ENCODE measurements around the gene APOC1. TPM values are rescaled to one million over a fixed set of nuclear protein-coding genes. Genes with fewer than 3 reads are reported as not detected.

The APOC1 gene
- total and polyA plus RNA-seq, 4 donors = 14.0 to 1,030 (median 217) TPM

- ATAC-seq (ENCODE audit: insufficient read depth, low FRiP score) (no peak), DNase-seq (no peak)
- Histone ChIP-seq H3K9ac (ENCODE audit: insufficient read depth in 1 of 2, low read length in 2 of 2) (no peak overlapping the region), H3K27me3 (ENCODE audit: control insufficient read depth in 3 of 3, insufficient read depth in 3 of 3, low read length in 2 of 3) (no peaks in the 10 kb centered on the region), H3K27ac (ENCODE audit: low read depth in 1 of 2, low read length in 1 of 2) (no peak overlapping the region), H3K9me3 (ENCODE audit: control insufficient read depth in 4 of 4, insufficient read depth in 3 of 4, low read length in 3 of 4) (no peaks in the 10 kb centered on the region), H3K36me3 (ENCODE audit: control insufficient read depth in 4 of 4, insufficient read depth in 4 of 4, low read length in 4 of 4) (peaks cover 19 to 47% (median 27%) of the 10 kb centered on the region in 4 donors), H3K4me1 (ENCODE audit: control insufficient read depth in 5 of 5, insufficient read depth in 5 of 5, low read length in 5 of 5) (peaks cover 0 to 8% (median 0%) of the 10 kb centered on the region in 5 donors), H3K4me3 (no peak overlapping the region)
- WGBS, 2 donors = 91 to 96% methylated on average over 19 of the region's 19 CpGs
- TF ChIP-seq CTCF (IDR thresholded peaks at IDR 0.05; ENCODE audit: control extremely low read depth, extremely low read depth) = no peak
Observed at GRCh38 chr19:44900328-44901244, 13.8 kb upstream of the APOC1 start.

DNA sequence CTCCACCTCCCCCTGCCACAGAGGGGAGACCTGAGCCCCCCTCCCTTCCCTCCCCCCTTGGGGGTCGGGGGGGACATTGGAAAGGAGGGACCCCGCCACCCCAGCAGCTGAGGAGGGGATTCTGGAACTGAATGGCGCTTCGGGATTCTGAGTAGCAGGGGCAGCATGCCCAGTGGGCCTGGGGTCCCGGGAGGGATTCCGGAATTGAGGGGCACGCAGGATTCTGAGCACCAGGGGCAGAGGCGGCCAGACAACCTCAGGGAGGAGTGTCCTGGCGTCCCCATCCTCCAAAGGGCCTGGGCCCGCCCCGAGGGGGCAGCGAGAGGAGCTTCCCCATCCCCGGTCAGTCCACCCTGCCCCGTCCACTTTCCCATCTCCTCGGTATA is 11.2 kb upstream of the APOC1 start:
- Histone ChIP-seq H3K9me3 (ENCODE audit: control insufficient read depth in 4 of 4, insufficient read depth in 3 of 4, low read length in 3 of 4) (no peaks in the 10 kb centered on the region), H3K4me3 (no peak overlapping the region), H3K4me1 (ENCODE audit: control insufficient read depth in 5 of 5, insufficient read depth in 5 of 5, low read length in 5 of 5) (peaks cover 0 to 16% (median 0%) of the 10 kb centered on the region in 5 donors), H3K9ac (ENCODE audit: insufficient read depth in 1 of 2, low read length in 2 of 2) (no peak overlapping the region), H3K27ac (ENCODE audit: low read depth in 1 of 2, low read length in 1 of 2) (no peak overlapping the region), H3K36me3 (ENCODE audit: control insufficient read depth in 4 of 4, insufficient read depth in 4 of 4, low read length in 4 of 4) (peaks cover 7 to 25% (median 17%) of the 10 kb centered on the region in 4 donors), H3K27me3 (ENCODE audit: control insufficient read depth in 3 of 3, insufficient read depth in 3 of 3, low read length in 2 of 3) (no peaks in the 10 kb centered on the region)
- WGBS, 2 donors = 74 to 80% methylated on average over 14 to 15 of the region's 15 CpGs
- DNase-seq = no peak
- TF ChIP-seq CTCF (IDR thresholded peaks at IDR 0.05; ENCODE audit: control extremely low read depth, extremely low read depth) = no peak
- no peak for ATAC-seq (ENCODE audit: insufficient read depth, low FRiP score)

DNA sequence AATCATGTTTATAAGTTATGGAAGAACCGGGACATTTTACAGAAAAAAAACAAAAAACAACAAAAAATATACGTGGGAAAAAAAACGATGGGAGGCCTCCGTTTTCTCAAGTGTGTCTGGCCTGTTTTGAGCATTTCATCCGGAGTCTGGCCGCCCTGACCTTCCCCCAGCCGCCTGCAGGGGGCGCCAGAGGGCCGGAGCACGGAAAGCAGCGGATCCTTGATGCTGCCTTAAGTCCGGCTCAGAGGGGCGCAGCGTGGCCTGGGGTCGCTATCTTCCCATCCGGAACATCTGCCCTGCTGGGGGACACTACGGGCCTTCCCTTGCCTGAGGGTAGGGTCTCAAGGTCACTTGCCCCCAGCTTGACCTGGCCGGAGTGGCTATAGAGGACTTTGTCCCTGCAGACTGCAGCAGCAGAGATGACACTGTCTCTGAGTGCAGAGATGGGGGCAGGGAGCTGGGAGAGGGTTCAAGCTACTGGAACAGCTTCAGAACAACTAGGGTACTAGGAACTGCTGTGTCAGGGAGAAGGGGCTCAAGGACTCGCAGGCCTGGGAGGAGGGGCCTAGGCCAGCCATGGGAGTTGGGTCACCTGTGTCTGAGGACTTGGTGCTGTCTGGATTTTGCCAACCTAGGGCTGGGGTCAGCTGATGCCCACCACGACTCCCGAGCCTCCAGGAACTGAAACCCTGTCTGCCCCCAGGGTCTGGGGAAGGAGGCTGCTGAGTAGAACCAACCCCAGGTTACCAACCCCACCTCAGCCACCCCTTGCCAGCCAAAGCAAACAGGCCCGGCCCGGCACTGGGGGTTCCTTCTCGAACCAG is 10.6 kb upstream of the APOC1 start:
- Histone ChIP-seq H3K9ac (ENCODE audit: insufficient read depth in 1 of 2, low read length in 2 of 2) (no peak overlapping the region), H3K9me3 (ENCODE audit: control insufficient read depth in 4 of 4, insufficient read depth in 3 of 4, low read length in 3 of 4) (no peaks in the 10 kb centered on the region), H3K4me3 (no peak overlapping the region), H3K27ac (ENCODE audit: low read depth in 1 of 2, low read length in 1 of 2) (no peak overlapping the region), H3K36me3 (ENCODE audit: control insufficient read depth in 4 of 4, insufficient read depth in 4 of 4, low read length in 4 of 4) (peaks cover 7 to 25% (median 17%) of the 10 kb centered on the region in 4 donors), H3K27me3 (ENCODE audit: control insufficient read depth in 3 of 3, insufficient read depth in 3 of 3, low read length in 2 of 3) (no peaks in the 10 kb centered on the region), H3K4me1 (ENCODE audit: control insufficient read depth in 5 of 5, insufficient read depth in 5 of 5, low read length in 5 of 5) (peaks cover 0 to 16% (median 0%) of the 10 kb centered on the region in 5 donors)
- peak; percentile 79 to 86 (median 80) for DNase-seq
- WGBS, 2 donors = 21 to 30% methylated on average over 24 of the region's 24 CpGs
- peak; percentile 59 for ATAC-seq (ENCODE audit: insufficient read depth, low FRiP score)
- TF ChIP-seq CTCF (IDR thresholded peaks at IDR 0.05; ENCODE audit: control extremely low read depth, extremely low read depth) = peak; percentile 96

Data from lung (tissue), 12 donors.